LNCAP (cell line): ENCODE results near the gene PATZ1.

Source experiments
- TF ChIP-seq, protein P1 (sequence below): fragments of 450-650 bp; IDR thresholded peaks from 2 replicates; pipeline ENCODE4 v1.5.1; 2017; ENCODE audit warnings: mild to moderate bottlenecking

Gene PATZ1

GRCh38 chr22:31346733-31347250, 646 bp upstream of the PATZ1 start:
- TF ChIP-seq, protein P1, sequence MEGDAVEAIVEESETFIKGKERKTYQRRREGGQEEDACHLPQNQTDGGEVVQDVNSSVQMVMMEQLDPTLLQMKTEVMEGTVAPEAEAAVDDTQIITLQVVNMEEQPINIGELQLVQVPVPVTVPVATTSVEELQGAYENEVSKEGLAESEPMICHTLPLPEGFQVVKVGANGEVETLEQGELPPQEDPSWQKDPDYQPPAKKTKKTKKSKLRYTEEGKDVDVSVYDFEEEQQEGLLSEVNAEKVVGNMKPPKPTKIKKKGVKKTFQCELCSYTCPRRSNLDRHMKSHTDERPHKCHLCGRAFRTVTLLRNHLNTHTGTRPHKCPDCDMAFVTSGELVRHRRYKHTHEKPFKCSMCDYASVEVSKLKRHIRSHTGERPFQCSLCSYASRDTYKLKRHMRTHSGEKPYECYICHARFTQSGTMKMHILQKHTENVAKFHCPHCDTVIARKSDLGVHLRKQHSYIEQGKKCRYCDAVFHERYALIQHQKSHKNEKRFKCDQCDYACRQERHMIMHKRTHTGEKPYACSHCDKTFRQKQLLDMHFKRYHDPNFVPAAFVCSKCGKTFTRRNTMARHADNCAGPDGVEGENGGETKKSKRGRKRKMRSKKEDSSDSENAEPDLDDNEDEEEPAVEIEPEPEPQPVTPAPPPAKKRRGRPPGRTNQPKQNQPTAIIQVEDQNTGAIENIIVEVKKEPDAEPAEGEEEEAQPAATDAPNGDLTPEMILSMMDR = no peak

- TF ChIP-seq, protein P1 = peak; percentile 97
These were observed 553 bp downstream of the PATZ1 start for GRCh38 chr22:31345331-31346254.

DNA sequence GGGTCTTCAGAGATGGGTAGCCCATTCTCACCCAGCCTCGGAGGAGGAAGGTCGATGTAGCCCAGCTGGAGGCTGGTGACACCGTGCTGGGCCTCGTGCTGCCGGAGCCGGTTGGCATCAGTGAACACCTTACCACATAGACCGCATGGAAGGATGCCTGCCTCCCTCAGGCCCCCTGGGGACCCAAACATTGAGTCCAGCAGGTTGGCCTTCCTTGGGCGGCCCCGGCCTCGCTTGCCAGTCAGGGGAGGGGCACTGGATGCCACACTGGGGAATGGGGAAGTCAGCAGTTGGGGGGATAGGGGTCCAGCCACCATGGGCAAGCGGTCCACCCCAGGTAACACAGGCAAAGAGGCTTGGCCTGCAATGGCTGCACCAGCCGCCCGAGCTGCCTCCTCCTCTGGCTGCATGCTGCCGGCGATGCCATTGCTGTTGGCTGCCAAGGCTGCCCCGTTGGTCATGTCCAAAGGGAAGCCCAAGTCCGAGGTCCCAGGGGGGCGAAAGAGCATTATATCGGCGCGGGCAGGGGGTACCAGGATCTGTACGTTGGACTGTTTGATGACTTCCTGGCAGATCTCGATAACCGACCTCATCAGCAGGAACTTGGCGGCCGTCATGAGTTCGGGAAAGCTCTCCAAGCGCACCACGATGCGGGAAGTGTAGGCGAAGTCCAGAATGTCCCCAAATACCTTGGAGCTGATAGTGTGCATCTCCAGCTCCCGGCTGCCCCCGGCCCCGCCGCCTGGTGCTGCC, 1.4 kb downstream of the PATZ1 start:
- TF ChIP-seq, protein P1 = no peak

DNA sequence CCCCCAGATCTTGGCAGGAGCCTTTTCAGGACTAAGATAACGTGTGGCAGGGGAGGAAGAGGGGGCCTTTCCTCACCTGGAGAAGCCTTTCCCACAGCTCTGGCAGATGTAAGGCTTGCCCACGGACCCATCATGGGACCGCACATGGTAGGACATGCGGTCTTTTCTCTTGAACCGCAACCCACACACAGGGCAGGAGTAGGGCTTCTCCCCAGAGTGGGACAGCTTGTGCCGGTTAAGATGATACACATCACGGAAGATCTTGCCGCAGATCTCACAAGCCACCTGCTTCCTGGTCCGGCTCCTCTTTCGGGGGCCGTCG, 1.9 kb downstream of the PATZ1 start:
- TF ChIP-seq, protein P1 = no peak

- TF ChIP-seq, protein P1 = no peak
These were observed 2.6 kb downstream of the PATZ1 start for GRCh38 chr22:31343235-31344191.

DNA sequence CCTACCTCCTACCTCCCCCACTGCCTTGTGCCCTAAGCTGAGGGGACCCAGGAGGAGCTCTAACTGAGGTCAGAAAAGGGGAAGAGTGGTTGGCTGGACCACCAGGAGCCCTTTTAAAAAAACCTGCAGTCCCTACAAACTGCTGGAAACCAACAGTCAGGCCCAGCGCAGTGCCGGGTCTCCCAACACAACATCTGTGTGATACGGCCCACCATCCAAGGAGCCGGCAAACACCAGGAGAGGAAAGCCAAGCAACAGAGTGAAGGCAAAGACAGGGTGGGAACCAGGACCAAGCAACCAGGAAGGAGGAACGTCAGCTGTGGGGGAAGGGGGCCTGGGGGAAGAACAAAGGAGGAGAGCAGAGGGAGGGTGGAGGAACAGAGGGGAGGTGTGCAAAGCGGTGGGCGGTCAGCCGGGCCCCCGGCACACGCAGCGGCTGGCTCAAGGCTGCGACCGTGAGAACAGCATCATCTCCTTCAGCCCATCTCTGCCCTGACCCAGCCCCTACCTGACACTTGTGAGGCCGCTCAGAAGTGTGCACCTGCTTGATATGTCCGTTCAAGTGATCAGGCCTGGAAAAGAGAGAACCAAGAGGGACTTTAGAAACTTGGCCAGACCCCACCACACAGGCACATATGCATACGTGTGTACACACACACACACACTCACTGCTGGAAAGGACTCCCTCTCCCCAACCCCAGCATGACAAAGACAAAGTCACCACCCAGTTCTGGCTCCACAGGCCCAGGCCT, 3.6 kb downstream of the PATZ1 start:
- TF ChIP-seq, protein P1 = no peak
